Medulla oblongata (tissue), 1 donor: ENCODE data around the gene GP5.
A peak's percentile ranks its signal among the peaks of the same experiment; 100 is the strongest.

Source experiments
- DNase-seq: peaks from one replicate; pipeline ENCODE4 v3.0.0-alpha.2; 2015; ENCODE audit errors: extremely low spot score

GP5 gene

GRCh38 chr3:194396859-194397756 lies 2.0 kb downstream of the GP5 start:
- no peak for DNase-seq

- DNase-seq = no peak
Measured at GRCh38 chr3:194396539-194396858, 2.6 kb downstream of the GP5 start.

- DNase-seq = no peak
Measured at GRCh38 chr3:194395778-194396538, 3.1 kb downstream of the GP5 start.

GRCh38 chr3:194395212-194395611 lies 3.9 kb downstream of the GP5 start:
- no peak for DNase-seq

- DNase-seq = no peak
Measured at GRCh38 chr3:194392576-194392975, 6.5 kb downstream of the GP5 start.

- no peak for DNase-seq
Measured at GRCh38 chr3:194390835-194391234, 8.2 kb downstream of the GP5 start.

- DNase-seq = no peak
Measured at GRCh38 chr3:194389269-194389668, 9.8 kb downstream of the GP5 start.

- no peak for DNase-seq
Measured at GRCh38 chr3:194387926-194388418, 11.1 kb downstream of the GP5 start.

GRCh38 chr3:194387276-194387675 lies 11.8 kb downstream of the GP5 start:
- no peak for DNase-seq

- no peak for DNase-seq
Measured at GRCh38 chr3:194386648-194387047, 12.4 kb downstream of the GP5 start.

GRCh38 chr3:194386066-194386465 lies 13.0 kb downstream of the GP5 start:
- DNase-seq = no peak

GRCh38 chr3:194384569-194385001 lies 14.5 kb downstream of the GP5 start:
- DNase-seq = no peak

GRCh38 chr3:194384156-194384555 lies 14.9 kb downstream of the GP5 start:
- DNase-seq = no peak

GRCh38 chr3:194383276-194383940 lies 15.7 kb downstream of the GP5 start:
- no peak for DNase-seq

GRCh38 chr3:194382892-194383223 lies 16.2 kb downstream of the GP5 start:
- no peak for DNase-seq

GRCh38 chr3:194382196-194382891 lies 16.7 kb downstream of the GP5 start:
- no peak for DNase-seq

GRCh38 chr3:194381460-194381875 lies 17.6 kb downstream of the GP5 start:
- DNase-seq = peak; percentile 21

GRCh38 chr3:194380326-194380725 lies 18.7 kb downstream of the GP5 start:
- no peak for DNase-seq

GRCh38 chr3:194379651-194380050 lies 19.4 kb downstream of the GP5 start:
- no peak for DNase-seq

- DNase-seq = no peak
Measured at GRCh38 chr3:194379231-194379630, 19.8 kb downstream of the GP5 start.

- no peak for DNase-seq
Measured at GRCh38 chr3:194377708-194378107, 21.4 kb downstream of the GP5 start.

GRCh38 chr3:194376241-194376560 lies 22.9 kb downstream of the GP5 start:
- no peak for DNase-seq
